IPS-NIHi11 (cell line): ENCODE measurements around the gene TEX29.

Experiments used
- DNase-seq: peaks from one replicate; pipeline ENCODE4 v3.0.0; 2012; ENCODE audit warnings: mixed read lengths, low spot score

TEX29 gene

GRCh38 chr13:111322916-111323331 is 2.5 kb downstream of the TEX29 start:
- no peak for DNase-seq

- no peak for DNase-seq
Observed at GRCh38 chr13:111323549-111323948, 3.1 kb downstream of the TEX29 start.

GRCh38 chr13:111323950-111324651 is 3.7 kb downstream of the TEX29 start:
- DNase-seq = no peak

- DNase-seq = no peak
Observed at GRCh38 chr13:111324736-111325135, 4.3 kb downstream of the TEX29 start.

- DNase-seq = no peak
Observed at GRCh38 chr13:111325146-111325890, 4.9 kb downstream of the TEX29 start.

GRCh38 chr13:111325941-111326620 is 5.6 kb downstream of the TEX29 start:
- no peak for DNase-seq

GRCh38 chr13:111326621-111326965 is 6.2 kb downstream of the TEX29 start:
- no peak for DNase-seq

GRCh38 chr13:111326981-111327642 is 6.7 kb downstream of the TEX29 start:
- no peak for DNase-seq

- DNase-seq = no peak
Observed at GRCh38 chr13:111327730-111328573, 7.5 kb downstream of the TEX29 start.

GRCh38 chr13:111328574-111329410 is 8.3 kb downstream of the TEX29 start:
- no peak for DNase-seq

GRCh38 chr13:111329641-111330040 is 9.2 kb downstream of the TEX29 start:
- no peak for DNase-seq

GRCh38 chr13:111330066-111330610 is 9.7 kb downstream of the TEX29 start:
- DNase-seq = no peak

- no peak for DNase-seq
Observed at GRCh38 chr13:111335298-111335697, 14.9 kb downstream of the TEX29 start.

- DNase-seq = no peak
Observed at GRCh38 chr13:111336666-111337065, 16.2 kb downstream of the TEX29 start.

- no peak for DNase-seq
Observed at GRCh38 chr13:111337206-111337605, 16.8 kb downstream of the TEX29 start.

GRCh38 chr13:111337741-111338140 is 17.3 kb downstream of the TEX29 start:
- DNase-seq = no peak

GRCh38 chr13:111338841-111339240 is 18.4 kb downstream of the TEX29 start:
- DNase-seq = no peak

GRCh38 chr13:111339366-111340143 is 19.1 kb downstream of the TEX29 start:
- DNase-seq = no peak

- DNase-seq = no peak
Observed at GRCh38 chr13:111341886-111342285, 21.4 kb downstream of the TEX29 start.

- no peak for DNase-seq
Observed at GRCh38 chr13:111342721-111343120, 22.3 kb downstream of the TEX29 start.
